Nephron progenitor cell (in vitro differentiated cells): ENCODE results near the gene SLC35F3.

Experiments used
- DNase-seq: peaks from one replicate; pipeline ENCODE4 v3.0.0; 2021
- H3K27ac Mint-ChIP-seq: 2 replicates; pipeline ENCODE4 v1.8.0; 2021; ENCODE audit warnings: mild to moderate bottlenecking, moderate library complexity, mixed read lengths
- H3K27me3 Mint-ChIP-seq: 2 replicates; pipeline ENCODE4 v1.8.0; 2021; ENCODE audit warnings: mild to moderate bottlenecking, low read depth, mixed read lengths; ENCODE audit not compliant: poor library complexity
- H3K36me3 Mint-ChIP-seq: 2 replicates; pipeline ENCODE4 v1.8.0; 2021; ENCODE audit warnings: low read depth, mixed read lengths
- H3K4me1 Mint-ChIP-seq: 2 replicates; pipeline ENCODE4 v1.8.0; 2021; ENCODE audit warnings: mixed read lengths
- H3K4me3 Mint-ChIP-seq: 2 replicates; pipeline ENCODE4 v1.8.0; 2021; ENCODE audit warnings: mild to moderate bottlenecking, moderate library complexity, mixed read lengths
- H3K9me3 Mint-ChIP-seq: 2 replicates; pipeline ENCODE4 v1.8.0; 2021; ENCODE audit warnings: mild to moderate bottlenecking, moderate library complexity, mixed read lengths
- TF ChIP-seq, protein P1 (sequence below): fragments of 200-600 bp; sonication (generic); IDR thresholded peaks from 2 replicates; pipeline ENCODE4 v1.5.0; 2021; ENCODE audit warnings: antibody characterized with exemption

SLC35F3 gene

DNA sequence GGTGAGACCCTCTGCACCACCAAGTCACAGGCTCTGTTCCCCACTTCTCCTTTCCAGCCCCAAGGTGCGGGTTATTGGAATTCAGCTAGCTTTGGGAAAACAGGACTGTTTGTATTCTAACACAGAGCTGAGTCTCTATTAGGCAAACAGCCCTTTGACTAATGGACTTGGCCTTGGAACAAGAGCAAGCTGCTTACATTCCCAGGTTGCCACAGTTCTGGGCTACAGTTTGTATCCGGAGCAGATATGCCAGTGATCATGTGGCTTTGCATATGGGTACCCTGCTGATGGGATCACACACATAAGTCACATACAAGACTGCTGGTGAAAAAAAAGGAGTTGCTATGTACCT, 358.3 kb downstream of the SLC35F3 start:
- H3K4me3 Mint-ChIP-seq, result no peak overlapping the region
- TF ChIP-seq, protein P1, sequence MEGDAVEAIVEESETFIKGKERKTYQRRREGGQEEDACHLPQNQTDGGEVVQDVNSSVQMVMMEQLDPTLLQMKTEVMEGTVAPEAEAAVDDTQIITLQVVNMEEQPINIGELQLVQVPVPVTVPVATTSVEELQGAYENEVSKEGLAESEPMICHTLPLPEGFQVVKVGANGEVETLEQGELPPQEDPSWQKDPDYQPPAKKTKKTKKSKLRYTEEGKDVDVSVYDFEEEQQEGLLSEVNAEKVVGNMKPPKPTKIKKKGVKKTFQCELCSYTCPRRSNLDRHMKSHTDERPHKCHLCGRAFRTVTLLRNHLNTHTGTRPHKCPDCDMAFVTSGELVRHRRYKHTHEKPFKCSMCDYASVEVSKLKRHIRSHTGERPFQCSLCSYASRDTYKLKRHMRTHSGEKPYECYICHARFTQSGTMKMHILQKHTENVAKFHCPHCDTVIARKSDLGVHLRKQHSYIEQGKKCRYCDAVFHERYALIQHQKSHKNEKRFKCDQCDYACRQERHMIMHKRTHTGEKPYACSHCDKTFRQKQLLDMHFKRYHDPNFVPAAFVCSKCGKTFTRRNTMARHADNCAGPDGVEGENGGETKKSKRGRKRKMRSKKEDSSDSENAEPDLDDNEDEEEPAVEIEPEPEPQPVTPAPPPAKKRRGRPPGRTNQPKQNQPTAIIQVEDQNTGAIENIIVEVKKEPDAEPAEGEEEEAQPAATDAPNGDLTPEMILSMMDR, result no peak
- H3K9me3 Mint-ChIP-seq, result peaks cover 6% of the 10 kb centered on the region
- no peaks in the 10 kb centered on the region for H3K27me3 Mint-ChIP-seq
- H3K4me1 Mint-ChIP-seq, result no peaks in the 10 kb centered on the region
- no peak for DNase-seq
- no peaks in the 10 kb centered on the region for H3K36me3 Mint-ChIP-seq
- H3K27ac Mint-ChIP-seq, result no peak overlapping the region

DNA sequence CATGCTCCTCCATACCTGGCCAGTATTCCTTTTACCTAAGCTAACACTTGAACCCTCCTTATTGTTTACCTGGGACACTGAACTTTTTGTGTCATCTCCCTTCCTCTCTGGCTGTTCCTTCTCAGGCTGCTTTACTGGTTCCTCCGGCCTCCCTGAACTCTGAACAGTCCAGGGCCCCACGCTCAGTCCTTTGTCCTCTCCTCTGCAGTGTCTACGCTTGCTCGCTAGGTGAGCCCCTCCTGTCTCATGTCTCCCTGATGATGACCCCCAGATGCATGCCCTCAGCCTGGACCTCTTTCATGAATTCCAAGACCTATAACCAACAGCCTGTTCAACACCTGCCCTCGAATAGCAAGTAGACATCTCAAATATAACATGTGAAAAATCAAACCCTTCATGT, 360.4 kb downstream of the SLC35F3 start:
- Mint-ChIP-seq H3K27me3 (no peaks in the 10 kb centered on the region), H3K36me3 (no peaks in the 10 kb centered on the region), H3K9me3 (peaks cover 11% of the 10 kb centered on the region), H3K4me1 (no peaks in the 10 kb centered on the region), H3K4me3 (no peak overlapping the region), H3K27ac (no peak overlapping the region)
- no peak for DNase-seq
- TF ChIP-seq, protein P1, result no peak

DNA sequence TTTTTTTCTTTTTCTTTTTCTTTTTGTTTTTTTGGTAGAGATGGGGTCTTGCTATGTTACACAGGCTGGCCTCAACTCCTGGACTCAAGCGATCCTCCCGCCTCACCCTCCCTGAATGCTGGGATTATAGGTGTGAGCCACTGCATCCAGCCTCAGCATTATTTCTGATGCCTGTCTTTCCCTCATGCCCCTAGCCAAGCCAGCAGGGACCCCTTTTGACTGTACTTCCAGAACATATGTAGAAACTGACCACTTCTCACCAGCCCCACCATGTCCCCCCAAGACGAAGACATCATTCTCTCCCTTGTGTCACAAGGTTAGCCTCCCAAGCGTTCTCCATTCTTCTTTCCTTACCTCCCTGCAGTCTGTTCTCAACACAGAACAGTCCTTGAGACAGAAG, 360.8 kb downstream of the SLC35F3 start:
- TF ChIP-seq, protein P1, result no peak
- H3K36me3 Mint-ChIP-seq, result no peaks in the 10 kb centered on the region
- H3K27me3 Mint-ChIP-seq, result no peaks in the 10 kb centered on the region
- peak overlapping the region; percentile 36 for H3K27ac Mint-ChIP-seq
- no peak overlapping the region for H3K4me3 Mint-ChIP-seq
- DNase-seq, result no peak
- H3K4me1 Mint-ChIP-seq, result no peaks in the 10 kb centered on the region
- H3K9me3 Mint-ChIP-seq, result peaks cover 14% of the 10 kb centered on the region

DNA sequence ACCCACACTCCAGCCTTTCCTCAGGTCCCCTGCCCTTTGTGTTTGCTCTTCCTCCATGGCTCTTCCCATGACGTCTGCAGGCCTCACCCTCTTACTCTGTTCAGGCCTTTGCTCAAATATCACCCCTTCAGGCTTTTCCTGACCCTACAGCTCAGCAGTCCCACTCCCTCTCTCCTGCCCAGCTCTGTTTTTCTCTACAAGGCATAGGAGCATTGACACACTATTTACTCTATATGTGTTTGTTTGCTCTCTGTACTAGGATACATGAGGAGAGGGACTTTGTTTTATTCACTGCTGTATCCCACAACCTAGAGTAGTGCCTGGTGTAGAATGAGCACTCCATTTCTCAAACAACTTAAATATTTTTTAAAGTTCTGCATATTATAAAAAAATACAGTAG, 361.4 kb downstream of the SLC35F3 start:
- TF ChIP-seq, protein P1, result no peak
- Mint-ChIP-seq H3K9me3 (peaks cover 14% of the 10 kb centered on the region), H3K27me3 (no peaks in the 10 kb centered on the region), H3K27ac (peak overlapping the region; percentile 36), H3K4me3 (no peak overlapping the region), H3K4me1 (no peaks in the 10 kb centered on the region), H3K36me3 (no peaks in the 10 kb centered on the region)
- DNase-seq, result no peak

DNA sequence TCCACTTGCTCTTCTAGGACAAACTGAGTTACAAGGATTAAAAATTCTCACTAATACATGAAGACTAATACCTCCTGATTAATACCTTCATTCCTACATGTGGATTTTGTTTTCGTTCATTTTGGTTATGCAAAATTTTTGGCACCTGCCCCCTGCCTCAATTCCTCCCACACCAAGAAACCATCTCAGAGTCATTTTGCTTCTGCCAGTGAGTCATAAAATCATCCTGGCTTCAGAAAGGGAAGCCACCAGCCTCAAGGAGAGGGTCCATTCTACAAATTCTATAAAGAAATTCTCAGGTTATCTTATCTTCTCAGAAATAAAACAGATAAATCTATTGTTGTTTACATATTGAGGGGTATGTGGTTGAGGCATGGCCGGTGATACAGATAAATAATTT, 365.6 kb downstream of the SLC35F3 start:
- Mint-ChIP-seq H3K4me3 (no peak overlapping the region), H3K9me3 (peaks cover 14% of the 10 kb centered on the region)

DNA sequence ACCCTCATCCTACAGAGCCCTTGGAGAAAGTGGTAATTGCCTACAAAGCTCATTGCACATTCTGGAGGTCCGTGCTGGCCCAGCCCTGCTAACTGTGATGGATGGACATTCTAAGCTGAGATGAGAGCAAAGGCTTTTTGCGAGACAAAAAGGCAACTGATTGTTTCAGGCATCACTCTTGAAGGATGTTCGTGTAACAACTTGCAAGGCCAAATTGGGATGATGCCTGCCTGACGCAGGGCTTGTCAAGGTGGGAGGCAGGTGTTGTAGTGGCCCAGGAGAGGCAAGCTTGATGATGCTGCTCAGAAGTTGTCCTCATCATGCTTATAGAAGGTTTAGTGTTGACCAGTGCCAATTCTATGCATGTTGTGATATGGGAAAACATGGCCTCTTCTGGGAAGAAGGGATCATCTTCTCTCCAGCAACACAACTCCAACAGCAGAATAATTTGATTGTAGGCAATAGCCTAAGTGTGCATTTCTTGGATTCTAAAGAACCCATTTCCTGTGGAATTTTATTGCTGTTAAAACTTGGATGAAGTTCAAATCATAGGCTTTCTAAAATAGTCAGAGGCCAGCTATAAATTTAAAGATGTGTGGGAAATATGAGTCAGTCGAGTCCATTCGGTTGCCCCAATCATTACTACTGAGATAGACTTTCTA, 366.2 kb downstream of the SLC35F3 start:
- Mint-ChIP-seq H3K4me3 (no peak overlapping the region), H3K4me1 (no peaks in the 10 kb centered on the region), H3K27ac (no peak overlapping the region), H3K27me3 (peaks cover 11% of the 10 kb centered on the region), H3K9me3 (peaks cover 14% of the 10 kb centered on the region), H3K36me3 (no peaks in the 10 kb centered on the region)
- TF ChIP-seq, protein P1, result no peak
- DNase-seq, result no peak

More for the DNA sequence above, 365.6 kb downstream of the SLC35F3 start:
- Mint-ChIP-seq H3K27me3 (peaks cover 11% of the 10 kb centered on the region), H3K27ac (no peak overlapping the region), H3K36me3 (no peaks in the 10 kb centered on the region), H3K4me1 (no peaks in the 10 kb centered on the region)
- TF ChIP-seq, protein P1, result no peak
- no peak for DNase-seq
